BJ (cell line): ENCODE data around the gene PRKD3. TPM values are rescaled to one million over a fixed set of nuclear protein-coding genes. Genes with fewer than 3 reads are reported as not detected.

Experiments
- CTCF ChIA-PET: fragments of 350-600 bp; formaldehyde crosslinking; extraction: SDS; loops from one replicate; lab custom pipeline; 2021; ENCODE audit warnings: antibody characterized with exemption, inconsistent platforms; lab: Yijun Ruan, JAX
- POLR2A ChIA-PET: fragments of 300-600 bp; sonication (Branson Sonifier 250); formaldehyde crosslinking; extraction: SDS; loops from one replicate; lab custom pipeline; 2021; ENCODE audit warnings: antibody characterized with exemption; lab: Charles Lee
- DNase-seq: peaks from one replicate; pipeline ENCODE4 v3.0.0-alpha.2; 2011; ENCODE audit warnings: low read depth
- H3K27me3 ChIP-seq: 2 replicates; pipeline ENCODE4 v1.6.0; 2011; ENCODE audit warnings: low read length; ENCODE audit not compliant: control insufficient read depth, insufficient read depth
- H3K36me3 ChIP-seq: 2 replicates; pipeline ENCODE4 v1.5.1; 2011; ENCODE audit warnings: low read length; ENCODE audit not compliant: control insufficient read depth, insufficient read depth
- H3K4me3 ChIP-seq: 2 replicates; pipeline ENCODE4 v1.5.1; 2011; ENCODE audit warnings: low read depth, mild to moderate bottlenecking, control low read depth, low read length
- CTCF ChIP-seq: IDR thresholded peaks from 2 replicates; pipeline ENCODE4 v1.5.1; 2011; ENCODE audit warnings: low read depth, mild to moderate bottlenecking, control low read depth, inconsistent platforms, low read length, moderate library complexity; ENCODE audit not compliant: insufficient read depth
- polyA plus RNA-seq: library from polyadenylated mRNA; depleted of rRNA; stranded (reverse); fragments of >200 nt; gene quantifications from 2 replicates; pipeline ENCODE4 v1.2.3, GENCODE V29; 2011

Gene PRKD3
- polyA plus RNA-seq, 1 experiment, result 12.7 TPM

DNA sequence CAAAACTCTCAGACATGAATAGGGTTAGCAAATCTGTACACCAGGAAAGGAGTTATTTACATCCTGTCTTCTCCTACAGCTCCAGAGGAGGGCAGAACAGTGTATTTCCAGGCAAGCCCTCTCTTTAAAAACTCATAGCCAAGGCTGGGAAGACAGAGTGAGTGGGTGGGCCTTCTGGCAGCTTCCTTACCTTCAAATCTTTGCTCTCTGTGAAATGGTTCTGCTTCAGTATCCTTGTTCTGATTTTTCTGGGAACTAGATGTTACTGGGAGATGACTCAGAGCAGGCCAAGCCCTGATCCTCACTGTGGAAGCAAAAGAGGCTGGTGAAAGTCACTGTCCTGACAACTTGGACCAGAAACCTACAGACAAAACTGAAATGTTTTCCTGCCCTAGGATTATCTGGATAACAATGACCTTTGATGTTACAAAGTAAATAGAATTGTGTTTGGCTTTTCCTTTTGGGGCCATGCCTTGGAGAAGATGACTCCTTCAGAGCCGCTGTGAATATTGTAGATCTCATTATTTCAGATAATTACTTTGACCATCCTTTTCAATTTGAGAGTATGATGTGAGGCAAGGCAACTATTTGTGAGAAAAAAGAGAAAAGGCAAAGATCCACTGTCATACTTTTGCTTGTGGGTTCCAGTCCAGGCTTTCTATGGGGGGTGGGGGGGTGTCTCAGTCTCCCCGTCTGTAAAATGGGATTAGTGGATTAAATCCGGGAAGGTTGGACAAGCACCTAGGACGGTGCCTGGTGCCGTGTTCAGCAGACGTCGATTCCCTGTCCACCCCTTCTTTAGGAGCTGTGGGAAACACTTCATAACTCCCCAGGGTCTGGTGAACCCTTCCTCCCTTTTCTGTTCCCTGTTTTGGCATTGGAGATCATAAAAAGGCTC is 19.2 kb upstream of the PRKD3 start:
- ChIA-PET CTCF (interaction anchor here (0.6 to 1.9 kb wide), 4 partner anchors 44 to 534 kb away, joined by 3 to 5 read pairs (median 3); no protein-coding TSS in a partner anchor), POLR2A (no interaction called here)
- peak; percentile 45 for TF ChIP-seq CTCF
- DNase-seq, result no peak
- no peaks in the 10 kb centered on the region for H3K36me3 ChIP-seq
- peak overlapping the region; percentile 56; the same call in 1 of the 2 replicates for H3K4me3 ChIP-seq
- H3K27me3 ChIP-seq, result no peaks in the 10 kb centered on the region

DNA sequence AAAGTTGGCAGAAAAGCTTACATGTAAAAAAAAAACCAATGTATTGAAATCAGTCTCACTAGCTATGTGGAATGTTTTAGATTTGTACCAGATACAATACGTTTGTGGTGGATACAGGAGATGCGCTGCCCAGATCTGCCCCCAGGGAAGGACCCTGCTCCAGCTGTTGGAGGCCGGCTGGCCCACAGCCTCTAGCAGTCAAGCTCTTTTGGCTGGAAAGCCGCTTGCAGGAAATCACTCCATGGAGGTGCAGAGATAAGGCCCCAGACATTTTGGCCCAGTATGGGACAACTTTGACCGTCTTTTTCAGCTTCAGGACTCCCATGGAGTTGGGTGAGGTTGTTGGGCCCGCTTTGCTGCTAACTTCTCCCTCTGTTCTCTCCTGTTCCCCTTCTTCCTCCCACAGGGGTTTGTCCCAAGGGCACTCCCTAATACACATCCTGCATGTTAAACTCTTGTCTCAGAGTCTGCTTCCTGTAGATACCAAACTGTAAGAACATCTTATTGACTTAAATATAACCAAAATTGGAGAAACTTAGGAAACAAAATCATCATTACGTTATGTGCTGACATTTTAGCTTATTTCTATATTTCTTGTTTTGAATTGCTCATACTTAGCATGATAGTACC is 18.1 kb upstream of the PRKD3 start:
- TF ChIP-seq CTCF, result no peak
- Histone ChIP-seq H3K27me3 (no peaks in the 10 kb centered on the region), H3K36me3 (no peaks in the 10 kb centered on the region), H3K4me3 (no peak overlapping the region)
- POLR2A ChIA-PET, result no interaction called here
- CTCF ChIA-PET, result interaction anchor here (0.6 to 1.9 kb wide), 5 partner anchors 45 to 535 kb away, joined by 3 to 5 read pairs (median 3); no protein-coding TSS in a partner anchor
- no peak for DNase-seq

- no peak for TF ChIP-seq CTCF
- no peaks in the 10 kb centered on the region for H3K27me3 ChIP-seq
- POLR2A ChIA-PET, result no interaction called here
Observed at GRCh38 chr2:37340637-37341036, 16.0 kb upstream of the PRKD3 start.

GRCh38 chr2:37338933-37339332 is 14.3 kb upstream of the PRKD3 start:
- no peak overlapping the region for H3K4me3 ChIP-seq
- no peak for DNase-seq
- POLR2A ChIA-PET, result no interaction called here
- no peaks in the 10 kb centered on the region for H3K36me3 ChIP-seq
- no peaks in the 10 kb centered on the region for H3K27me3 ChIP-seq
- TF ChIP-seq CTCF, result no peak
- CTCF ChIA-PET, result no interaction called here

More at GRCh38 chr2:37340637-37341036, 16.0 kb upstream of the PRKD3 start:
- CTCF ChIA-PET, result interaction anchor here (0.7 to 1.2 kb wide), 2 partner anchors 12 to 773 kb away, joined by 3 read pairs; no protein-coding TSS in a partner anchor
- DNase-seq, result no peak
- no peak overlapping the region for H3K4me3 ChIP-seq
- no peaks in the 10 kb centered on the region for H3K36me3 ChIP-seq
